Measurements from ENCODE around the gene RECK. TPM values are rescaled to one million over a fixed set of nuclear protein-coding genes. Genes with fewer than 3 reads are reported as not detected.
"Not testable (repeated sequence)": the region's sequence is repeated elsewhere in the genome, so short reads cannot be mapped to it uniquely, and the experiment has no call there.

RECK gene
- total RNA-seq, 1 donor = 3.8 TPM

- DNase-seq (ENCODE audit: low read depth in 2 of 3, low spot score in 2 of 3) = no peak
These were observed 17.3 kb downstream of the RECK start for GRCh38 chr9:36053971-36054370.

GRCh38 chr9:36056896-36057295 lies 20.2 kb downstream of the RECK start:
- DNase-seq (ENCODE audit: low read depth in 2 of 3, low spot score in 2 of 3) = no peak

GRCh38 chr9:36063804-36064447 lies 27.2 kb downstream of the RECK start:
- no peak for DNase-seq (ENCODE audit: low read depth in 2 of 3, low spot score in 2 of 3)

- DNase-seq (ENCODE audit: low read depth in 2 of 3, low spot score in 2 of 3) = no peak
These were observed 27.8 kb downstream of the RECK start for GRCh38 chr9:36064448-36065037.

DNA sequence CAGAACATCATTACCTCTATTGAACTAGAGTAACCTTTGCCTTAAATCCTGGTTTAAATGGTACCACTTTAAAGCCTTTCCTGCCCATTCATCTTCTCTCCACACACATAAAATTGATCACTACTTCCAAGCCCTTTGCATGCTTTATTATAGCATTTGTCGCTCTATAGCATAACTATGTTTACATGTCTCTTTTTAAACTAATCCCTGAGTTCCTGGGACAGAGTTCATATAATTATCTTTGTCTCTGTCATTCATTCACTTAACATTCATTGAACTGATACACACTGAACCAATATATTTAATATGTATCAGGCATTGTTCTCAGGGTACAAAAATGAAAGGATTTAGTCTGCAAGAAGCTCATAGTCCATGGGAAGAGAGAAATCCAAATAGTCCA lies 37.3 kb downstream of the RECK start:
- DNase-seq (ENCODE audit: low read depth in 2 of 3, low spot score in 2 of 3) = no peak

DNA sequence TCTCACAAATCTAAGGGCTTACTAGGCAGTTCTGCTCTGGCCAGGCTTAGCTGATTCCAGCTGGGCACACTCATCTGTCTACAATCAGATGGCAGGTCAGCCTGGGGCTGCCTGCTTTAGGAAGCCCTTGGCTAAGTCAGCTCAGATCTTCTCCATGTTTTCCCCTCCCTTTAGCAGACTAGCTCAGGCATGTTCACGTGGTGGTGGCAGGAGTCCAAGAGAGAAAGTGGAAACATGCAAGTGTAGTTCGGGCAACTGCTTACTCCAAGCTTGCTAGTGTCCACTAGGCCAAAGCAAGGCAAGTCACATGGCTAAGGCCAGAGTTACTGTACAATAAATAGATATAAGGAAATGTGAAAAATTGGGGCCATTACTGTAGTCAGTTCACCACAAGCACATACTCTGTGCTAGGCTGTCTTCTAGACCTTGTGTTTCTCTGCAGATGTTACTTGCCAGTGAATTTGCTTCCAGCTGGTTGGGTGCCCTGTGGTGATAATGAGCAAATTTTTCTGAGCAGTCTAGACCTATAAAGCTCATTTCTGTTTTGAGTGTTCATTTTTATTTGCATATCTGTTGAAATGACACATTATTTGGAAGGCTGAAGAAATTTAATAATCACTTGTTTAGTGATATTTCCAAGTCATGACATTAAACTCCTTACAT lies 38.3 kb downstream of the RECK start:
- peak in 1 of 3 donors; percentile 20 for DNase-seq (ENCODE audit: low read depth in 2 of 3, low spot score in 2 of 3)

DNA sequence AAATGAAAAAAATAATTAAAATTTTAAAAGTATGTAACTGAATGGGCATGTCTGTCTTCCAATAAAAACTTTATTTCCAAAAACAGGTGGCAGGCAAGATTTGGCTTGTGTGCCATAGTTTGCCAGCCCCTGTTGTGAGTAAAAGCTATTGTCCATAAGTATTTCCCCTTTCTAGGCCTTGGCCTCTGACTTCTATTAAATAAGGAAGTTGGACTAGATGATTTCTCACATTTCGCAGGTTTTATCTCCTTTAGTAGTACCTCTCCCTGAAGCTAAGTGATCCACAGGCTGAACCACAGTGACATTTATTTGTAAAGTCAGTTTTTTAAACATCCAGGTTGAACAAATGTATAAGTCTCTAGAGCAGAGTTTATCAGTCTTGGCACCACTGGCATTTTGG lies 41.3 kb downstream of the RECK start:
- DNase-seq (ENCODE audit: low read depth in 2 of 3, low spot score in 2 of 3) = peak in 2 of 3 donors; percentile 6 to 60

GRCh38 chr9:36080519-36080918 lies 43.8 kb downstream of the RECK start:
- DNase-seq (ENCODE audit: low read depth in 2 of 3, low spot score in 2 of 3) = no peak

DNA sequence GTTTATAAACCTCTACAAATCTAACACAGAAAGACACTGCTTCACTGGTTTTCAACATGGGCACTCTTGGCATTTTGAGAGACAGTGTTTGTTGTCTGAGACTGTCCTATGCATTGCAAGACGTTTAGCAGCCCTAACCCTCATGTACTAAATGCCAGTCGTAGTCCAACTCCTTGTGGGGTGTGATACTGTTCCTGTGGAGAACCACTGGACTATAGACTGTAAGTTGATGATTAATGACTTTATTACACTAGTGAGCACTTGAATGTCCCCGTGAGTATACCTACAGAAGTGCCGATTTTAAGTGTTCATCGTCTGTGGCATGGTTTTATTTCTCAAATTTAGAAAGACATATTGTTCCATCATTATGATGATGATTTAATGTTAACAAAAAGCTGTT lies 46.2 kb downstream of the RECK start:
- DNase-seq (ENCODE audit: low read depth in 2 of 3, low spot score in 2 of 3) = no peak

DNA sequence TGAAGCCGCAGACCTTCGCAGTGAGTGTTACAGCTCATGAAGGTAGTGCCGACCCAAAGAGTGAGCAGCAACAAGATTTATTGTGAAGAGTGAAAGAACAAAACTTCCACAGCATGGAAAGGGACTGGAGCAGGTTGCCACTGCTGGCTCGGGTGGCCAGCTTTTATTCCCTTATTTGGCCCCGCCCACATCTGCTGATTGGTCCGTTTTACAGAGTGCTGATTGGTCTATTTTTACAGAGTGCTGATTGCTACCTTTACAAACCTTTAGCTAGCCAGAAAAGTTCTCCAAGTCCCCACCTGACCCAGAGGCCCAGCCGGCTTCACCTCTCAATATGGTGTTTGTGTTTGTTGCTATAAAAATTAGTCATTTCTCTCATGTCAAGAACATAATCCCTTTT lies 49.7 kb downstream of the RECK start:
- DNase-seq (ENCODE audit: low read depth in 2 of 3, low spot score in 2 of 3) = no peak

DNA sequence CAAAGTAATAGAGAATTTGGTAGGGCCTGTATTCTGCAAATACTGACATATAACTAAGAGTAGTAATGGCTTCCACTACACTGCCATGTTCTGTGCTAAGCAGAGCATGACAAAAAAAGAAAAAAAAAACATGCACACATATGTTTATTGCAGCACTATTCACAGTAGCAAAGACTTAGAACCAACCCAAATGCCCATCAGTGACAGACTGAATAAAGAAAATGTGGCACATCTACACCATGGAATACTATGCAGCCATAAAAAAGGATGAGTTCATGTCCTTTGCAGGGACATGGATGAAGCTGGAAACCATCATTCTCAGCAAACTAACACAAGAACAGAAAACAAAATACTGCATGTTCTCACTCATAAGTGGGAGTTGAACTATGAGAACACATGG lies 50.3 kb downstream of the RECK start:
- DNase-seq (ENCODE audit: low read depth in 2 of 3, low spot score in 2 of 3) = not testable (repeated sequence)

GRCh38 chr9:36088020-36088419 lies 51.3 kb downstream of the RECK start:
- DNase-seq (ENCODE audit: low read depth in 2 of 3, low spot score in 2 of 3) = no peak

- DNase-seq (ENCODE audit: low read depth in 2 of 3, low spot score in 2 of 3) = no peak
These were observed 54.6 kb downstream of the RECK start for GRCh38 chr9:36091026-36091953.

DNA sequence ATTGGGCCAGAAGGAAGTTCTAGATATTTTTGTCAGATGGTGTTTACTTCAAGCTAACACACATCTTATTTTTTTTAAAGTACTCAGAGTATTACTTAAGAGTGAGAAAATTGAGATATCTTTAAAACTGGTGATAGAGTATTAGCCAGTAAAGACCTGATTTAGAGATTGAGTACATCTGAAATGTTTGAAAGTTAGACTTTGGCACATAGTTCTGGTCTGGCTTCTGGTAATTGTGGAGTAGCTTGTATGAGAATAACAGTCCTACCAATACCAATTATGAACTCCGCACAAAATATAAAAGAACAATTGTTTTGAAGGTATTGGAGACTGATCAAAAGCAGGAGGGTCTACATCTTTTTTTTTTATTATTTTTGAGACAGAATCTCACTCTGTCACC lies 55.3 kb downstream of the RECK start:
- no peak for DNase-seq (ENCODE audit: low read depth in 2 of 3, low spot score in 2 of 3)

DNA sequence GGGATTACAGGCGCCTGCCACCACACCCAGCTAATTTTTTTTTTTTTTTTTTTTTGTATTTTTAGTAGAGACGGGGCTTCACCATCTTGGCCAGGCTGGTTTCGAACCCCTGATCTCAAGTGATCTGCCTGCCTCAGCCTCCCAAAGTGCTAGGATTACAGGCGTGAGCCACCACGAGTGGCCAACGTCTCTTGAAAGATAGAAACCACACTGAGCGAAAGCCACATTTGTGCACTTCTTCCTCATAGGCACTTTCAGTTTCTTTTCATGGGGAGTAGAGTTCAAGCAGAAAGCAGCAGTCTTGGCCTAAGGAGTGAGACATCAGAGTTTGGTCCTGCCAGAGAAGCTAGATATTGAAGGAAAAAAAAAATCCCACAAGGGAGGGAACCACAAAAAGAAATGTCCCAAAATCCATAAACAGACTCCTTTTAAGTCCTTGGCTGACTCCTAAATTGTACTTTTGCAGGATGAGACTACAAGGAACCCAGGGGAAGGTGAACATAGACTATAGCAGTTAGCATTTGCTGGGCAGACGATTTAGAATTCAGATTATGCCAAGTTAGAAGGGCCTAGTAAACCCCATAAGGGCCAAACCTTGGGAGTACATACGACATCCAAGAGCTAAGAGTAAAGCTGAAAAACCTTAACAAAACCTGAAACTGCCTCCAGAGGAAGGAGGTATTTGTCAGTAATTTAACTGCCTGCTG lies 55.9 kb downstream of the RECK start:
- DNase-seq (ENCODE audit: low read depth in 2 of 3, low spot score in 2 of 3) = peak in 2 of 3 donors; percentile 9 to 57

- DNase-seq (ENCODE audit: low read depth in 2 of 3, low spot score in 2 of 3) = no peak
These were observed 56.7 kb downstream of the RECK start for GRCh38 chr9:36093384-36093783.

GRCh38 chr9:36099718-36100117 lies 63.0 kb downstream of the RECK start:
- DNase-seq (ENCODE audit: low read depth in 2 of 3, low spot score in 2 of 3) = no peak

DNA sequence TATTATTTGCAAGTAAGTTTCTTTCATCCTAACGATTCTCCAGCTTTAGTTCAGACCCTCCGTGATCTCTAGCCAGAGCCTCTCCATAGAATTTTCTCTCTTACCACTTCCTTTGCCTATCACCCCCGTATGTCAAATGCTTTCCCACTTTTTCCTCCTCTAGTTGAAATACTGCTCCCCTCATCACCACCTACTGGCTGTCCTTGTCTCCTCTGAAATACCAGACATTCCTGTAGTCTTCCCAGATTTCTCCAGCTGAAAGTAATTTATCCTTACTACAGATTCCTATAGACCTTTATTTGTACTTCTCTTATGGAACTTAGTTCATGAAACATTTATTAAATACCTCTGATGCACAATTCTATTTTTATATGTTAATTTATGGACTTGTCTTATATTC lies 63.8 kb downstream of the RECK start:
- DNase-seq (ENCODE audit: low read depth in 2 of 3, low spot score in 2 of 3) = no peak

GRCh38 chr9:36101916-36102741 lies 65.4 kb downstream of the RECK start:
- DNase-seq (ENCODE audit: low read depth in 2 of 3, low spot score in 2 of 3) = no peak
